AG20443 (cell line): ENCODE results near the gene GAB3.

Source experiments
- DNase-seq: peaks from one replicate; pipeline ENCODE4 v3.0.0; 2012; ENCODE audit warnings: low spot score, mixed read lengths

GAB3 gene

GRCh38 chrX:154751203-154751668, 359 bp upstream of the GAB3 start:
- DNase-seq, result no peak

GRCh38 chrX:154749856-154750255, 1.0 kb downstream of the GAB3 start:
- DNase-seq, result no peak

GRCh38 chrX:154748712-154749339, 2.1 kb downstream of the GAB3 start:
- DNase-seq, result peak; percentile 53

GRCh38 chrX:154742613-154743012, 8.3 kb downstream of the GAB3 start:
- no peak for DNase-seq

- DNase-seq, result no peak
Measured at GRCh38 chrX:154739952-154740465, 10.9 kb downstream of the GAB3 start.

GRCh38 chrX:154738011-154738738, 12.7 kb downstream of the GAB3 start:
- peak; percentile 55 for DNase-seq

GRCh38 chrX:154737136-154737535, 13.7 kb downstream of the GAB3 start:
- no peak for DNase-seq

GRCh38 chrX:154735695-154736393, 15.0 kb downstream of the GAB3 start:
- peak; percentile 58 for DNase-seq

GRCh38 chrX:154734061-154734781, 16.7 kb downstream of the GAB3 start:
- no peak for DNase-seq

GRCh38 chrX:154733066-154733425, 17.8 kb downstream of the GAB3 start:
- no peak for DNase-seq

- no peak for DNase-seq
Measured at GRCh38 chrX:154732421-154733065, 18.3 kb downstream of the GAB3 start.

GRCh38 chrX:154731881-154732280, 19.0 kb downstream of the GAB3 start:
- DNase-seq, result no peak

- DNase-seq, result no peak
Measured at GRCh38 chrX:154731184-154731583, 19.7 kb downstream of the GAB3 start.

- DNase-seq, result peak; percentile 35
Measured at GRCh38 chrX:154730253-154730891, 20.5 kb downstream of the GAB3 start.

- no peak for DNase-seq
Measured at GRCh38 chrX:154729439-154729838, 21.4 kb downstream of the GAB3 start.

GRCh38 chrX:154728431-154729190, 22.3 kb downstream of the GAB3 start:
- no peak for DNase-seq

GRCh38 chrX:154727871-154728270, 23.0 kb downstream of the GAB3 start:
- DNase-seq, result peak; percentile 40

- DNase-seq, result no peak
Measured at GRCh38 chrX:154727418-154727817, 23.5 kb downstream of the GAB3 start.

GRCh38 chrX:154724993-154725756, 25.7 kb downstream of the GAB3 start:
- DNase-seq, result no peak

- no peak for DNase-seq
Measured at GRCh38 chrX:154721155-154721554, 29.7 kb downstream of the GAB3 start.
